Measurements from ENCODE around the gene ZNF343.
A peak's percentile ranks its signal among the peaks of the same experiment; 100 is the strongest.

The ZNF343 gene

DNA sequence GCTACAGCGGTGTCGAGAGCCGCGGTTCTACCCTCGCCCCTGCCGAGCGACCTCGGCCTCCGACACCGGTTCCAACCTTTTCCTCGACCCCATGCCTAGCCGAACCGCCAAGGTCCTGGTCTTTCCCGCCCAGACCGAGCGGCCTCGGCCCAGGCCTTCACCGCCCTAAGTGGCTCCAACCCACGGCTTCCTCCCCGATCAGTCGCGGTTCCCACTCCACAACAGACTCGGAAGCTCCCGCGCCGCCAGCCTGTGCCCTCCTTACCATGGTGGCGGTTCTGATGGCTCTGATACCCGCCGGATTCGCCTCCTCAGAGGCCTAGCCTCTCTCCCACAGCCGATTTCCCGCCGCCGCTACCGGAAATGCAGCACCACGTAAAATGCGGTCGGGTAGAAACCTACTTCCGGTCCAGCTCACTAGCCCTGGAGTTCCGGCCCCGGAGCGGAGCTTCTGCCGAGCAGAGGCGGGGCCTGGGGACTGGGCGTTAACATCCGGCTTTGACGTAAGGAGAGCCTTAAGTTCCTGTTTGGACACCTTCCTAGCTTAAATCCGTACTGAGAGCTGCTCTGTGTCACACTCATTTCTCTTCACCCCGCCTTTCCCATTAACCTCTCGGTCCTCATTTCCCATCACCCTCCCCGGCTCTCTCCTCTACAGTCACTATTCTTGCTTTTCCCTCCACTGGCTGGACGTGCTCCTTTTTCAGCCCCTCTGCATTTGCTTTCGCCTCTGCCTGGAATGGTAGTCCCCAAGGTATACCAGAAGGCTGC lies 38.1 kb downstream of the ZNF343 start, which contains the start of gene SNRPB:
SNRPB (minus strand) TSS at position 367 of the 771 bp plus-strand sequence; CDS start at position 268, 99 bp downstream.
- peak; percentile 97 for DNase-seq

DNA sequence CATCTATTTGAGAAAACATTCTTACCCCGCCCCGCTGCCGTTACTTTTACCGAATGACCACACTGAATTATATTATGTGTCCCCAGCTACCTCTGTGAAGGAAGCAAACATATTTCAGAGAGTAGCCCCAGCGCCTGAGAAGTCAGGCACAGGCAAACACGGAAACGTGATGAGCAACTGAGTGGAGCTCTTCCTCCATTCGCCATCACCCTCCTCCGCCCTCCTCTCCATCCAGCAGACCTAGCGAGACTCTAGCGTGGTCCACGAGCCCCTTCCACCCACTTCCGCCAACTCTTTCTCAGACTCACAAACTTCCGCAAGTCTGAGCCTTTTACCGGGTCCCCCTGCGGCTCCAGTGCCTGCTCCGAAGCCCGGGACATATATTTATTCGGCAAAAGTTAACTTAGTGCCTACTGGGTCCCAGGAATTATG lies 38.7 kb downstream of the ZNF343 start:
- DNase-seq, result peak; percentile 77

DNA sequence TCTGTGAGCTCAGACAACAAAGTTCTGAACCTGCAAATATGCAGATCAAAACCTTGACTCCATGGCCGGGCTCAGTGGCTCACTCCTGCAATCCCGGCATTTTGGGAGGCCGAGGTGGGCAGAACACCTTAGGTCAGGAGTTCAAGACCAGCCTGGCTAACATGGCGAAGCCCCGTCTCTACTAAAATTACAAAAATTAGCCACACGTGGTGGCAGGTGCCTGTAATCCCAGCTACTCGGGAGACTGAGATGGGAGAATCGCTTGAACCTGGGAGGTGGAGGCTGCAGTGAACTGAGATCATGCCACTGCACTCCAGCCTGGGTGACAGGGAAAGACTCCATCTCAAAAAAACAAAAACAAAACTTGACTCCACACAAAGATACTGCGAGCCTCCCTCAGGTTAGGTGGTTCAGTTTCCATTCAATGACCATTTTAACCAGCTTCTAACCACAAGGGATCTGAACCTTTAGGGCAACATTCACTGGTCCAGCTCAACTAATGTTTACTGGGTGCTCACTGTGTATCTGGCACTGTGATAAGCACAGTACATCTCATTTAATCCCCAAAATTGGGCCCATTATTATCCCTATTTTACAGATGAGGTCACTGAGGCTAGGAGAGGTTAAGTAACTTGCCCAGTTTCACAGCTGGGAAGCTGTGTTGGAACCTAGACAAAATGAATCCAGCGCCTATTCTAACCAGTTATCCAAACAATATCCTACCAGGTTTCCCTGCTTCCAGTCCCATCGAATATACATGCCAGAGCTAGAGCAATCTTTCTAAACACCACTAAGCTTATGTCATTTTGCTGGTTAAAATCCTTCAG lies 39.9 kb downstream of the ZNF343 start:
- no peak for DNase-seq

DNA sequence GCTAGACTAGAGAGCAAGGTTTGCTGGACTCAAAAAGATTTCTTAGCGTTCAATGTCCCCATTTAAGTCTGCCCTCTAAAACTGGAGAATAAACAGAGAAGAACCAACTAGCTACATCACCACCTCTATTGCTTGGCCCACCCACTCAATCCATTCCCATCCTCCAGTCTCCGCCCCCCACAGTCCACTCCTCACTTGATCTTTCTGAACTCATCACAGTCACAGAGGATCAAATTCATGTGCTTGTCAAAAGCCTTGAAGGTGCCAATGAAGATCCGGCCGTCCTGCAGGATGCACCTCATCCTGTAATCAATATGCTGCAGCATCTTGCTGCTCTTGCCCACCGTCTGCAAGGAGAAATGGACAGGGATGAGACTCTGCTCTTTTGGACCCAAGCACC lies 41.3 kb downstream of the ZNF343 start:
- DNase-seq, result no peak

DNA sequence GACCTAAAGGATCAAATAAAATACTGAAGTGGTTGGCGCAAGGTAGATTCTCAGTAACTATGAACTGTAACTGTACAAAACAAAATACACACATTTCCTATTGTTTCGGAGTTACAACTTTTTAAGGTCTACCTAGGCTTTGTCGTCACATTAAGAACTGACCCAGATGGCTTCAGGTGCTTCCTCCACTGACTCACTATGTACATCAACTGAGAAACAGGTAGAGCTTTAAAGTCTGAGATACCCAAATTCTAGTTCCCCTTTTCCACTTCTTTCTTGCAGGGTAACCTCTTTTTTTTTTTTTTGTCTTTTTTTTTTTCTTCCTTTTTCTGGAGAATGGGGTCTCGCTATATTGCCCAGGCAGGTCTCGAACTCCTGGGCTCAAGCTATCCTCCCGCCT lies 43.6 kb downstream of the ZNF343 start:
- DNase-seq, result no peak

DNA sequence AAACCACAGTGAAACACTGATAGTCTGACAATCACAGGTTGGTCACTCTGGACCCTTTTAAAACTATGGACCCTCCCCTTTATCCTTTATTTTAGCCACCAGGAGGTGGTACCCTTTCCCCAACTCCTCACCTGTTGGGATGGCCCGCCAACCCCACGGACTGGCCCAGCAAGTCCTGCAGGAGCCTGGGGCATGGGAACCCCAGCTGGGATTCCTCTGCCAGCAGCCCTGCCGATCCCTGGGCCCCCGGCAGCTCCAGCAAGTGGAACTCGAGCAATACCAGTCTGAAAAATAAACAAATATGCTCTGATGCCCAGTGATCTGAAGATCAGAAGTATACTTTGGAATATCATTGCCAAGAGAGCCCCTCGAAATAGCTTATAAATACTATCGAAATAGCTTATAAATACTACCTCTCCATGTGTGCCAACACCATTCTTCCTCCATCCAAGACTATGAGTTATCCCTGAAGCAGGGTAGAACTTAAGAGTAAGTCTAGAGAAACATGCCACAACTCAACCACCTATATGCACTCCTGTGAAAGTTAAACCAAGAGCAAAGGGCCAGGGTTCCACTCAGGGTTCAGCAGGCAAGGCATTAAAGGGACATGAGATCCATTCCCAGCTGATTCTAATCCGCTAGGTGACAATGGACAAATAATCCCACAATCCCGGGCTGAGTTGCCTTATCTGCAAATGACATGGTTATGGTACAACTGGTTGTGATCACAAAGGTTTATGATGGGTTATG lies 44.9 kb downstream of the ZNF343 start:
- no peak for DNase-seq

- DNase-seq, result no peak
These were observed 46.2 kb downstream of the ZNF343 start for GRCh38 chr20:2462484-2462883.

- DNase-seq, result no peak
These were observed 47.8 kb downstream of the ZNF343 start for GRCh38 chr20:2460752-2461424.

GRCh38 chr20:2459981-2460751 lies 48.5 kb downstream of the ZNF343 start:
- DNase-seq, result no peak

GRCh38 chr20:2458919-2459499 lies 49.7 kb downstream of the ZNF343 start:
- DNase-seq, result no peak

- DNase-seq, result no peak
These were observed 52.8 kb downstream of the ZNF343 start for GRCh38 chr20:2455771-2456497.

DNA sequence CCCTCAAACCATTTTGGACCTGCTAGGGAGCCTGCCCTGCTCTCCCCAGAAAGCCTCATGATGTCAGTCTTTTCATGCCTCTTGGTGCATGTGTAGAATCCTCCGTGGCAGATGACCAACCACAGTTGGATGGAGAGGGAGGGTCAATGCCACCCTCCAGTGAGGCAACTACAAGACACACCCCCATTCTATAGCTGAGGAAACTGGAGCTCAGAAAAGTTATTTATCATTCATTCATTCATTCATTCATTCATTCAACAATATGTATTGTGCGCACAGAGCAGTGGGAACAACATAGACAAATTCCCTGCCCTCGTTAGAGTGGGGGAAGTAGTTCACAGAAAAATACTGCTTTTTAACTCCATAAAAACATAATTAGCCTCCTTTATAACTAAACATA lies 54.9 kb downstream of the ZNF343 start:
- DNase-seq, result no peak

DNA sequence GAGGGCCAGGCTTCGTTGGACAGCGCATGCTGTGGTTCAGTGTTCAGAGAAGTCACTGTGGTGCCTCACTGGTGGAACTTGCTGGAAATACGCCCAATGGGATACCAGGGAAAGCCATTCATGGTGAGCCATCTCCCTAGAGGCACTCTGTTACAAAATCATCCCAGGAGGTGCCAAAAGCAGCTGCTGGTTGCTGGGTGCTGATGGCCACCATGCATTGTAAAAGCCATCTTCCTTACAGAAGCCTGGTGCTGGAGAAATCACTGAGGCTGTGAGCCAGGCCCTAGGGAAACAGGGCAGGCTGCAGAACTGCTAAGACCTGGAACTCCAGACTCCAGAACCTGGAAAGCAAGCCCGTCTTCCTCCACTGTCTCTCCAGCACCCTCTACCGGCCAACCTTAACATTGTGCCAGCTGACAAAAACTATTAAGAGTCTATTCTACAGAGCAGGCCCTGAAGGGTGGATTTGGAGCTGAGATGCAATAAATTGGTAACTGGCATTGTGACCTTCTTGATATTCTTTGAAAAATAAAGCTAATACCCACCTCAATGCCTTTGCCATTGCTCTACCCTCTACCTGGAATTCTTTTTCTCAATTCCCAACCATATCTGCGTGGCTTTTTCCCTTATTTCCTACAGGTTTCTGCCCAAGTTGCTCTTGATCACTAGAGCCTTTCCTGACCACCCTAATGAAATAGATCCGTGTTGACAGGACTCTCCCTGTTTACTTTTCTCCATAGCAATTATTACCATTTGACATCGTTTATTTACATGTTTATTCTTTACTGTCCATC lies 56.6 kb downstream of the ZNF343 start:
- DNase-seq, result peak; percentile 66

- no peak for DNase-seq
These were observed 57.3 kb downstream of the ZNF343 start for GRCh38 chr20:2451422-2451821.

- no peak for DNase-seq
These were observed 59.3 kb downstream of the ZNF343 start for GRCh38 chr20:2449386-2449785.

GRCh38 chr20:2446845-2447244 lies 61.9 kb downstream of the ZNF343 start:
- DNase-seq, result no peak

Data from CD4-positive, alpha-beta T cell treated with Interleukin-21 for 1 hour (primary cell).